Stomach (tissue), 4 donors: ENCODE data around the gene KRT12.

Experiments used
- POLR2AphosphoS5 ChIP-seq, 3 donors: sonication (generic); formaldehyde crosslinking; IDR thresholded peaks; one replicate each; pipeline ENCODE4 v1.6.1; 2016; ENCODE audit warnings: antibody characterized with exemption in 3 of 3
- TF ChIP-seq, protein P1 (sequence below), 7 experiments: fragments of 450-650 bp in 4 of 7; fragments of 200-600 bp in 3 of 7; sonication (generic) in 3 of 7; IDR thresholded peaks; one replicate each; pipeline ENCODE4 v1.5.1; 2016 to 2019; ENCODE audit warnings: antibody characterized with exemption in 7 of 7, control low read depth in 2 of 7, mild to moderate bottlenecking in 1 of 7

DNA sequence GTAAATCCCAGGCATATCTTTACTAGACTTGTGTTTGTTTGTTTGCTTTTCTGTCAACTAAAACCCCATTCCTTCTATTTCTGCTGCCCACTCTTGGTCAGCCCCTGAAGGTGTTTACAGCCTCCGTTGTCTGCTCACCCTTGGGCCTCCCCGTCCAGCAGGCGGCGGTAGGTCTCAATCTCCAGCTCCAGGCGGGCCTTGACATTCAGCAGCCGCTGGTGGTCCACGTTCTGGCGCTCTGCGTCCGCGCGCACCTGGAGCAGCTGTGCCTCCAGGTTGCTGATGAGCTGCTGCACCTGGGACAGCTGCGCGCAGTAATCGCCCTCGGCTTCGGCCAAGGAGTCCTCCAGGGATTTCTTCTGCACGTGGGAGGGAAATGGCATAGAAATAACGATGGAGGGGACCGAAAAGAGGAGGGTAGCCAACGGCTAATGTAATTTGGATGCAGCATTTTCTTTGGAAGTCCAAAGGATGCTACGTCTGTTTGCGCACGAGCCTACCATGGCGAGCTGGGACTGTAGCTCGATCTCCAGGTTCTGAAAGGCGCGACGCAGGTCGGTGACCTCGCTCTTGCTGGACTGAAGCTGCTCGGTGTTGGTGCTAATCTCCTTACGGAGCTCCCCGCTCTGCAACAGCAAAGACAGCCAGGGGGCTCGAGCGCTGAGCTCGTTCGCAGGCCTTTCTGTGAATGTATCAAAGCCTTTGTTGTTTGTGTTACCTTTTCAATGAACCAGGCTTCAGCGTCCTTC lies 3.9 kb downstream of the KRT12 start:
- TF ChIP-seq, protein P1, sequence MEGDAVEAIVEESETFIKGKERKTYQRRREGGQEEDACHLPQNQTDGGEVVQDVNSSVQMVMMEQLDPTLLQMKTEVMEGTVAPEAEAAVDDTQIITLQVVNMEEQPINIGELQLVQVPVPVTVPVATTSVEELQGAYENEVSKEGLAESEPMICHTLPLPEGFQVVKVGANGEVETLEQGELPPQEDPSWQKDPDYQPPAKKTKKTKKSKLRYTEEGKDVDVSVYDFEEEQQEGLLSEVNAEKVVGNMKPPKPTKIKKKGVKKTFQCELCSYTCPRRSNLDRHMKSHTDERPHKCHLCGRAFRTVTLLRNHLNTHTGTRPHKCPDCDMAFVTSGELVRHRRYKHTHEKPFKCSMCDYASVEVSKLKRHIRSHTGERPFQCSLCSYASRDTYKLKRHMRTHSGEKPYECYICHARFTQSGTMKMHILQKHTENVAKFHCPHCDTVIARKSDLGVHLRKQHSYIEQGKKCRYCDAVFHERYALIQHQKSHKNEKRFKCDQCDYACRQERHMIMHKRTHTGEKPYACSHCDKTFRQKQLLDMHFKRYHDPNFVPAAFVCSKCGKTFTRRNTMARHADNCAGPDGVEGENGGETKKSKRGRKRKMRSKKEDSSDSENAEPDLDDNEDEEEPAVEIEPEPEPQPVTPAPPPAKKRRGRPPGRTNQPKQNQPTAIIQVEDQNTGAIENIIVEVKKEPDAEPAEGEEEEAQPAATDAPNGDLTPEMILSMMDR (IDR thresholded peaks at IDR 0.05), result no peak
- TF ChIP-seq POLR2AphosphoS5 (IDR thresholded peaks at IDR 0.05), result no peak
